Femur (tissue), 1 donor: ENCODE data around the gene COX6B2.

Experiments
- DNase-seq: peaks from one replicate; pipeline ENCODE4 v3.0.0-alpha.2; 2017

COX6B2 gene

GRCh38 chr19:55383279-55384130 lies 29.0 kb upstream of the COX6B2 start:
- peak; percentile 69 for DNase-seq

GRCh38 chr19:55382522-55383054 lies 28.1 kb upstream of the COX6B2 start:
- DNase-seq, result no peak

- no peak for DNase-seq
Measured at GRCh38 chr19:55382013-55382412, 27.5 kb upstream of the COX6B2 start.

- DNase-seq, result peak; percentile 75
Measured at GRCh38 chr19:55379174-55379573, 24.7 kb upstream of the COX6B2 start.

GRCh38 chr19:55377356-55378131 lies 23.0 kb upstream of the COX6B2 start:
- peak; percentile 60 for DNase-seq

GRCh38 chr19:55376241-55376933 lies 21.9 kb upstream of the COX6B2 start, which contains the start of gene TMEM190:
Gene TMEM190, plus strand, starts transcription at chr19:55376826. Its CDS starts 28 bp downstream, at chr19:55376854.
- no peak for DNase-seq

- DNase-seq, result no peak
Measured at GRCh38 chr19:55373993-55374757, 19.7 kb upstream of the COX6B2 start.

GRCh38 chr19:55373306-55373992 lies 18.9 kb upstream of the COX6B2 start:
- DNase-seq, result no peak

GRCh38 chr19:55372316-55373081 lies 18.0 kb upstream of the COX6B2 start:
- DNase-seq, result no peak

GRCh38 chr19:55370305-55370988 lies 15.9 kb upstream of the COX6B2 start, which contains the start of gene IL11:
Gene IL11, minus strand, starts transcription at chr19:55370463. Its CDS starts 153 bp downstream, at chr19:55370310.
- DNase-seq, result no peak

- DNase-seq, result no peak
Measured at GRCh38 chr19:55369653-55370304, 15.3 kb upstream of the COX6B2 start.

GRCh38 chr19:55368701-55369563 lies 14.4 kb upstream of the COX6B2 start:
- DNase-seq, result no peak

- DNase-seq, result no peak
Measured at GRCh38 chr19:55368106-55368505, 13.6 kb upstream of the COX6B2 start.

GRCh38 chr19:55366790-55367189 lies 12.3 kb upstream of the COX6B2 start:
- no peak for DNase-seq

GRCh38 chr19:55365964-55366363 lies 11.4 kb upstream of the COX6B2 start:
- DNase-seq, result no peak

- no peak for DNase-seq
Measured at GRCh38 chr19:55365245-55365644, 10.7 kb upstream of the COX6B2 start.

GRCh38 chr19:55362990-55363716 lies 8.6 kb upstream of the COX6B2 start, which contains the start of gene GARIN5B:
Gene GARIN5B, minus strand, starts transcription at chr19:55363260. Its CDS starts 194 bp downstream, at chr19:55363066.
- DNase-seq, result no peak
